Sigmoid colon (tissue), 7 donors: ENCODE results near the gene CARD19. TPM values are rescaled to one million over a fixed set of nuclear protein-coding genes. Genes with fewer than 3 reads are reported as not detected.

Experiments
- DNase-seq: peaks from one replicate; pipeline ENCODE4 v3.0.0-alpha.2; 2019
- H3K27ac ChIP-seq, 4 donors: fragments of 200-600 bp; sonication (generic); one replicate each; pipeline ENCODE4 v1.5.1; 2016 to 2019; ENCODE audit warnings: mild to moderate bottlenecking in 1 of 4
- H3K27me3 ChIP-seq, 3 donors: fragments of 200-600 bp; sonication (generic); one replicate each; pipeline ENCODE4 v1.5.1; 2019; ENCODE audit warnings: mild to moderate bottlenecking in 1 of 3
- H3K36me3 ChIP-seq, 4 donors: fragments of 200-600 bp; sonication (generic); one replicate each; pipeline ENCODE4 v1.5.1; 2016 to 2019
- H3K4me1 ChIP-seq, 4 donors: fragments of 200-600 bp; sonication (generic); one replicate each; pipeline ENCODE4 v1.5.1; 2017 to 2019
- H3K4me3 ChIP-seq, 4 donors: fragments of 200-600 bp; sonication (generic); one replicate each; pipeline ENCODE4 v1.5.1; 2017 to 2019; ENCODE audit warnings: mild to moderate bottlenecking in 2 of 4, moderate library complexity in 1 of 4
- H3K9me3 ChIP-seq, 4 donors: fragments of 200-600 bp in 3 of 4; sonication (generic) in 3 of 4; one replicate each; pipeline versions ENCODE4 v1.5.1 to v1.6.1; 2013 to 2019
- CTCF ChIP-seq, 4 experiments: fragments of 450-650 bp in 3 of 4; fragments of 200-600 bp in 1 of 4; IDR thresholded peaks; one replicate each; pipeline ENCODE4 v1.5.1; 2016 to 2019; ENCODE audit warnings: antibody characterized with exemption in 4 of 4, mild to moderate bottlenecking in 3 of 4, moderate library complexity in 2 of 4
- EP300 ChIP-seq, 4 donors: sonication (generic); formaldehyde crosslinking; IDR thresholded peaks; one replicate each; pipeline ENCODE4 v1.6.1; 2017; ENCODE audit warnings: antibody characterized with exemption in 4 of 4
- POLR2A ChIP-seq, 2 donors: fragments of 450-650 bp; IDR thresholded peaks; one replicate each; pipeline ENCODE4 v1.6.1; 2016; ENCODE audit warnings: antibody characterized with exemption in 2 of 2, mild to moderate bottlenecking in 2 of 2, moderate library complexity in 2 of 2
- POLR2AphosphoS5 ChIP-seq, 4 donors: sonication (generic); formaldehyde crosslinking; IDR thresholded peaks; one replicate each; pipeline ENCODE4 v1.6.1; 2017; ENCODE audit warnings: antibody characterized with exemption in 4 of 4
- WGBS, 2 donors: extraction: QIAGEN DNeasy Blood & Tissue Kit; methylation state at CpG; one replicate each; pipeline ENCODE4 v1.1.7; 2013; 5-methylcytosine and 5-hydroxymethylcytosine counted together
- intact Hi-C: fragments of 100-400 bp; cut with DNase I; formaldehyde crosslinking; loops from one replicate; pipeline ENCODE4 v1.15.1; 2023
- polyA plus RNA-seq, 3 donors: library from polyadenylated mRNA; stranded (reverse); fragments of 200-250 nt; gene quantifications; one replicate each; pipeline ENCODE4 v1.2.3, GENCODE V29; 2013
- total RNA-seq, 4 donors: library from RNA; depleted of rRNA; stranded (reverse); fragments of >200 nt; gene quantifications; one replicate each; pipeline ENCODE4 v1.1.0, GENCODE V29; 2016
- donor health status: healthy with polysubstance abuse.
- donor health status: Bipolar disorder and iron deficiency.
- donor health status: healthy.

The CARD19 gene
- total and polyA plus RNA-seq, 7 donors = 51.2 to 88.4 (median 82.3) TPM

GRCh38 chr9:93081931-93082330 lies 14.1 kb upstream of the CARD19 start:
- DNase-seq = peak; percentile 7
- TF ChIP-seq EP300 (IDR thresholded peaks at IDR 0.05) (no peak), POLR2A (IDR thresholded peaks at IDR 0.05) (no peak), POLR2AphosphoS5 (IDR thresholded peaks at IDR 0.05) (no peak), CTCF (IDR thresholded peaks at IDR 0.05) (no peak)
- intact Hi-C loops = no loop called here
- H3K9me3 ChIP-seq = no peaks in the 10 kb centered on the region
- no peaks in the 10 kb centered on the region for H3K27me3 ChIP-seq
- H3K4me1 ChIP-seq = no peaks in the 10 kb centered on the region
- WGBS, 2 donors = 75 to 88% methylated on average over 3 of the region's 3 CpGs
- no peak overlapping the region for H3K4me3 ChIP-seq
- no peak overlapping the region for H3K27ac ChIP-seq
- H3K36me3 ChIP-seq = no peaks in the 10 kb centered on the region

GRCh38 chr9:93082841-93083411 lies 13.1 kb upstream of the CARD19 start:
- DNase-seq = peak; percentile 46
- Histone ChIP-seq H3K27ac (no peak overlapping the region), H3K4me3 (no peak overlapping the region), H3K4me1 (no peaks in the 10 kb centered on the region), H3K9me3 (no peaks in the 10 kb centered on the region), H3K27me3 (no peaks in the 10 kb centered on the region), H3K36me3 (no peaks in the 10 kb centered on the region)
- WGBS, 2 donors = 59 to 83% methylated on average over 18 of the region's 18 CpGs
- intact Hi-C loops = no loop called here
- TF ChIP-seq EP300 (IDR thresholded peaks at IDR 0.05) (no peak), POLR2AphosphoS5 (IDR thresholded peaks at IDR 0.05) (no peak), POLR2A (IDR thresholded peaks at IDR 0.05) (no peak), CTCF (IDR thresholded peaks at IDR 0.05) (no peak)

- no peaks in the 10 kb centered on the region for H3K9me3 ChIP-seq
Observed at GRCh38 chr9:93083592-93084470, 12.2 kb upstream of the CARD19 start.

DNA sequence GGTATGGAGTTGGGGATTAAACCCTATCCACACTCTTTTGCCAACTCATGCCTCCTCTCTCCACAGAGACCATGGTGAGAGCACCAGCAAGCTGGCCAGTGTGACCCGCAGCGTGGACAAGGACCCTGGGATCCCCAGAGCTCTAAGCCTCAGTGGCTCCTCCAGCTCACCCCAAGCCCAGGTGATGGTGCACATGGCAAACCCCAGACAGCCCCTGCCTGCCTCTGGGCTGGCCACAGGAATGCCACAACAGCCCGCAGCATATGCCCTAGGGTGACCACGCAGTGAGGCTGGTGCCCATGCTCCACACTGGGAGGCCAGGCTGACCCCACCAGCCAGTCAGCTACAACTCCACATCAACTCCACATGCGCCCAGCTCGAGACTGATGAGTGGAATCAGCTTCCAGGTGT lies 11.5 kb upstream of the CARD19 start:
- Histone ChIP-seq H3K36me3 (no peaks in the 10 kb centered on the region), H3K9me3 (no peaks in the 10 kb centered on the region), H3K27me3 (no peaks in the 10 kb centered on the region), H3K4me3 (no peak overlapping the region), H3K27ac (no peak overlapping the region), H3K4me1 (no peaks in the 10 kb centered on the region)
- 97 to 98% methylated on average over 6 of the region's 6 CpGs for WGBS, 2 donors
- intact Hi-C loops = no loop called here
- DNase-seq = peak; percentile 50
- TF ChIP-seq CTCF (IDR thresholded peaks at IDR 0.05) = no peak
- no peak for TF ChIP-seq POLR2AphosphoS5 (IDR thresholded peaks at IDR 0.05)
- TF ChIP-seq EP300 (IDR thresholded peaks at IDR 0.05) = no peak
- no peak for TF ChIP-seq POLR2A (IDR thresholded peaks at IDR 0.05)

More at GRCh38 chr9:93083592-93084470, 12.2 kb upstream of the CARD19 start:
- no peak for TF ChIP-seq POLR2A (IDR thresholded peaks at IDR 0.05)
- no peak for TF ChIP-seq EP300 (IDR thresholded peaks at IDR 0.05)
- no peak for TF ChIP-seq CTCF (IDR thresholded peaks at IDR 0.05)
- TF ChIP-seq POLR2AphosphoS5 (IDR thresholded peaks at IDR 0.05) = no peak
- Histone ChIP-seq H3K4me3 (no peak overlapping the region), H3K4me1 (no peaks in the 10 kb centered on the region), H3K27ac (no peak overlapping the region), H3K27me3 (no peaks in the 10 kb centered on the region), H3K36me3 (no peaks in the 10 kb centered on the region)
- peak; percentile 49 for DNase-seq
- intact Hi-C loops = no loop called here
- WGBS, 2 donors = 82 to 84% methylated on average over 8 of the region's 8 CpGs
